22Rv1 (cell line): Measurements from ENCODE around the gene XAB2.

ENCODE experiments used
- ZFX ChIP-seq: fragments of 450-650 bp; IDR thresholded peaks from 2 replicates; pipeline ENCODE4 v1.6.1; 2017; ENCODE audit warnings: antibody characterized with exemption, borderline replicate concordance
- TF ChIP-seq, protein P1 (sequence below): fragments of 450-650 bp; IDR thresholded peaks from 2 replicates; pipeline ENCODE4 v1.5.1; 2017; ENCODE audit warnings: mild to moderate bottlenecking

DNA sequence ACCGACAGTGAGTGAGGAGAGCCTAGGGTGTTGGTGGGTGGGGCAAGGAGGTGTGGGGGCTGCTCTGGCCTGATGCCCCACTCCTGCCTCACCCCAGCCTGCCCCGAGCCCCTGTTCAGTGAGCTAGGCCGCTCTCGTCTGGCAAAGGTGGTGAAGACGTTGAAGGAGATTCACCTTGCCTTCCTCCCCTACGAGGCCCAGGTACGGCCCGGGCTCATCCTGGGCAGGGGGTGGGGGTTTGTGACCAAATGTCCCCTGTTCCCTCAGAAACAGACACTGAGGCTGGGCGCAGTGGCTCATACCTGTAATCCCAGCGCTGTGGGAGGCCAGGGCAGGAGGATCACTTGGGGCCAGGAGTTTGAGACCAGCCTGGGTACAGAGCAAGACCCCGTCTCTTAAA is 11.5 kb upstream of the XAB2 start:
- TF ChIP-seq, protein P1, sequence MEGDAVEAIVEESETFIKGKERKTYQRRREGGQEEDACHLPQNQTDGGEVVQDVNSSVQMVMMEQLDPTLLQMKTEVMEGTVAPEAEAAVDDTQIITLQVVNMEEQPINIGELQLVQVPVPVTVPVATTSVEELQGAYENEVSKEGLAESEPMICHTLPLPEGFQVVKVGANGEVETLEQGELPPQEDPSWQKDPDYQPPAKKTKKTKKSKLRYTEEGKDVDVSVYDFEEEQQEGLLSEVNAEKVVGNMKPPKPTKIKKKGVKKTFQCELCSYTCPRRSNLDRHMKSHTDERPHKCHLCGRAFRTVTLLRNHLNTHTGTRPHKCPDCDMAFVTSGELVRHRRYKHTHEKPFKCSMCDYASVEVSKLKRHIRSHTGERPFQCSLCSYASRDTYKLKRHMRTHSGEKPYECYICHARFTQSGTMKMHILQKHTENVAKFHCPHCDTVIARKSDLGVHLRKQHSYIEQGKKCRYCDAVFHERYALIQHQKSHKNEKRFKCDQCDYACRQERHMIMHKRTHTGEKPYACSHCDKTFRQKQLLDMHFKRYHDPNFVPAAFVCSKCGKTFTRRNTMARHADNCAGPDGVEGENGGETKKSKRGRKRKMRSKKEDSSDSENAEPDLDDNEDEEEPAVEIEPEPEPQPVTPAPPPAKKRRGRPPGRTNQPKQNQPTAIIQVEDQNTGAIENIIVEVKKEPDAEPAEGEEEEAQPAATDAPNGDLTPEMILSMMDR: no peak
- TF ChIP-seq ZFX: no peak
